ENCODE data around the gene PROK2.

DNA sequence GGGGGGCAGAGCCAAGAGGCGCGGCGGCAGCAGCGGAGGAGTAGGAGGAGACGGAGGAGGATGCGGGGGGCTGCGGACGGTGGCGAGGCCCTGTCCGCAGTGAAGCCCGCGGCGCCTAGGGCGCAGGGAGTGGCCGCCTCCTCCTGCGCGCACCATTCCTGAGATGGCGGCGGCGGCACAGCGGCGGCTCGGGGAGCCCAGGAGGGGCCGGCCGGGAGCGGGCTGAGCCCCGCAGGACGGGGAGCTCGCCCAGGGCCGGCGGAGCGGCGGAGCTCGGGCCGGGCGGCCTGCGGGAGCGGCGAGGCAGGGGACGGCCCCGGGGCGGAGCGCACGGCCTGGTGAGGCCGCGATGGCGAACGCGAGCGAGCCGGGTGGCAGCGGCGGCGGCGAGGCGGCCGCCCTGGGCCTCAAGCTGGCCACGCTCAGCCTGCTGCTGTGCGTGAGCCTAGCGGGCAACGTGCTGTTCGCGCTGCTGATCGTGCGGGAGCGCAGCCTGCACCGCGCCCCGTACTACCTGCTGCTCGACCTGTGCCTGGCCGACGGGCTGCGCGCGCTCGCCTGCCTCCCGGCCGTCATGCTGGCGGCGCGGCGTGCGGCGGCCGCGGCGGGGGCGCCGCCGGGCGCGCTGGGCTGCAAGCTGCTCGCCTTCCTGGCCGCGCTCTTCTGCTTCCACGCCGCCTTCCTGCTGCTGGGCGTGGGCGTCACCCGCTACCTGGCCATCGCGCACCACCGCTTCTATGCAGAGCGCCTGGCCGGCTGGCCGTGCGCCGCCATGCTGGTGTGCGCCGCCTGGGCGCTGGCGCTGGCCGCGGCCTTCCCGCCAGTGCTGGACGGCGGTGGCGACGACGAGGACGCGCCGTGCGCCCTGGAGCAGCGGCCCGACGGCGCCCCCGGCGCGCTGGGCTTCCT lies 31.0 kb downstream of the PROK2 start, which contains the start of gene GPR27:
- TF ChIP-seq, protein P1, sequence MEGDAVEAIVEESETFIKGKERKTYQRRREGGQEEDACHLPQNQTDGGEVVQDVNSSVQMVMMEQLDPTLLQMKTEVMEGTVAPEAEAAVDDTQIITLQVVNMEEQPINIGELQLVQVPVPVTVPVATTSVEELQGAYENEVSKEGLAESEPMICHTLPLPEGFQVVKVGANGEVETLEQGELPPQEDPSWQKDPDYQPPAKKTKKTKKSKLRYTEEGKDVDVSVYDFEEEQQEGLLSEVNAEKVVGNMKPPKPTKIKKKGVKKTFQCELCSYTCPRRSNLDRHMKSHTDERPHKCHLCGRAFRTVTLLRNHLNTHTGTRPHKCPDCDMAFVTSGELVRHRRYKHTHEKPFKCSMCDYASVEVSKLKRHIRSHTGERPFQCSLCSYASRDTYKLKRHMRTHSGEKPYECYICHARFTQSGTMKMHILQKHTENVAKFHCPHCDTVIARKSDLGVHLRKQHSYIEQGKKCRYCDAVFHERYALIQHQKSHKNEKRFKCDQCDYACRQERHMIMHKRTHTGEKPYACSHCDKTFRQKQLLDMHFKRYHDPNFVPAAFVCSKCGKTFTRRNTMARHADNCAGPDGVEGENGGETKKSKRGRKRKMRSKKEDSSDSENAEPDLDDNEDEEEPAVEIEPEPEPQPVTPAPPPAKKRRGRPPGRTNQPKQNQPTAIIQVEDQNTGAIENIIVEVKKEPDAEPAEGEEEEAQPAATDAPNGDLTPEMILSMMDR (conservative IDR thresholded peaks at IDR 0.05; ENCODE audit: low read length) = no peak
- TF ChIP-seq EZH2phosphoT487 (IDR thresholded peaks at IDR 0.05; ENCODE audit: borderline replicate concordance) = no peak
